Mesothelial cell of epicardium (in vitro differentiated cells): ENCODE data around the gene PLCG1. TPM values are rescaled to one million over a fixed set of nuclear protein-coding genes. Genes with fewer than 3 reads are reported as not detected.

Source experiments
- DNase-seq, 2 experiments: peaks; one replicate each; pipeline ENCODE4 v3.0.0; 2021; ENCODE audit warnings: low spot score in 2 of 2; ENCODE audit not compliant: unreplicated experiment in 2 of 2
- H3K27ac Mint-ChIP-seq: 2 replicates; pipeline ENCODE4 v1.8.0; 2021; ENCODE audit warnings: mixed read lengths
- H3K27me3 Mint-ChIP-seq: 2 replicates; pipeline ENCODE4 v1.8.0; 2021; ENCODE audit warnings: low read depth, mixed read lengths
- H3K36me3 Mint-ChIP-seq: 2 replicates; pipeline ENCODE4 v1.8.0; 2021; ENCODE audit warnings: mixed read lengths
- H3K4me1 Mint-ChIP-seq: 2 replicates; pipeline ENCODE4 v1.8.0; 2021; ENCODE audit warnings: mixed read lengths
- H3K4me3 Mint-ChIP-seq: 2 replicates; pipeline ENCODE4 v1.8.0; 2021; ENCODE audit warnings: mild to moderate bottlenecking, moderate library complexity, mixed read lengths
- H3K9me3 Mint-ChIP-seq: 2 replicates; pipeline ENCODE4 v1.8.0; 2021; ENCODE audit warnings: mixed read lengths
- total RNA-seq: library from RNA; stranded (reverse); gene quantifications from 3 replicates; pipeline ENCODE4 v1.2.1, GENCODE V29; 2021
- TF ChIP-seq, protein P1 (sequence below): fragments of 200-600 bp; sonication (generic); IDR thresholded peaks from one replicate; pipeline ENCODE4 v1.5.0; 2021; ENCODE audit warnings: antibody characterized with exemption; ENCODE audit not compliant: unreplicated experiment

PLCG1 gene
- total RNA-seq, 1 donor from 2014 or later = 301 TPM

DNA sequence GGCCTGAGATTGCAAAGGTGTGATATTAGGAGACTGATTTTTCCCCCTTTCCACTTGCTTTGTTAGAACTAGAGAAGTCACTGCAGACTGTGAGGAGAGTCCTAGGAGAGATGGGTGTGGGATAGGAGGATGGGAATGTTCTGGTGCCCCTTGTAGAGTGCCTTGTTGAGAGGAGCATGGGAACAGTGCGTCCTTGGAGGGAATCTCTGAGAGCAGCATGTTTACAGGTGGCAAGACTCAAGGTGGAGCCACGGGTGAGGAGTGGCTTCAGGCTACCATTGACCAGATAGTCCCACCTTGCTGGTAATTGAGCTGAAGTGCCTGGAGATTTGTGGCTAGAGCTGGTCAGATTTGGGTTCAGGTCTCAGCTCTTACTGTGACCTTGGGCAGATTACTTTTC, 6.0 kb downstream of the PLCG1 start:
- Mint-ChIP-seq H3K9me3 (no peaks in the 10 kb centered on the region), H3K27ac (peak overlapping the region; percentile 6), H3K4me1 (peaks cover 51% of the 10 kb centered on the region), H3K27me3 (no peaks in the 10 kb centered on the region), H3K4me3 (no peak overlapping the region), H3K36me3 (peaks cover 9% of the 10 kb centered on the region)
- TF ChIP-seq, protein P1, sequence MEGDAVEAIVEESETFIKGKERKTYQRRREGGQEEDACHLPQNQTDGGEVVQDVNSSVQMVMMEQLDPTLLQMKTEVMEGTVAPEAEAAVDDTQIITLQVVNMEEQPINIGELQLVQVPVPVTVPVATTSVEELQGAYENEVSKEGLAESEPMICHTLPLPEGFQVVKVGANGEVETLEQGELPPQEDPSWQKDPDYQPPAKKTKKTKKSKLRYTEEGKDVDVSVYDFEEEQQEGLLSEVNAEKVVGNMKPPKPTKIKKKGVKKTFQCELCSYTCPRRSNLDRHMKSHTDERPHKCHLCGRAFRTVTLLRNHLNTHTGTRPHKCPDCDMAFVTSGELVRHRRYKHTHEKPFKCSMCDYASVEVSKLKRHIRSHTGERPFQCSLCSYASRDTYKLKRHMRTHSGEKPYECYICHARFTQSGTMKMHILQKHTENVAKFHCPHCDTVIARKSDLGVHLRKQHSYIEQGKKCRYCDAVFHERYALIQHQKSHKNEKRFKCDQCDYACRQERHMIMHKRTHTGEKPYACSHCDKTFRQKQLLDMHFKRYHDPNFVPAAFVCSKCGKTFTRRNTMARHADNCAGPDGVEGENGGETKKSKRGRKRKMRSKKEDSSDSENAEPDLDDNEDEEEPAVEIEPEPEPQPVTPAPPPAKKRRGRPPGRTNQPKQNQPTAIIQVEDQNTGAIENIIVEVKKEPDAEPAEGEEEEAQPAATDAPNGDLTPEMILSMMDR = no peak
- no peak for DNase-seq

DNA sequence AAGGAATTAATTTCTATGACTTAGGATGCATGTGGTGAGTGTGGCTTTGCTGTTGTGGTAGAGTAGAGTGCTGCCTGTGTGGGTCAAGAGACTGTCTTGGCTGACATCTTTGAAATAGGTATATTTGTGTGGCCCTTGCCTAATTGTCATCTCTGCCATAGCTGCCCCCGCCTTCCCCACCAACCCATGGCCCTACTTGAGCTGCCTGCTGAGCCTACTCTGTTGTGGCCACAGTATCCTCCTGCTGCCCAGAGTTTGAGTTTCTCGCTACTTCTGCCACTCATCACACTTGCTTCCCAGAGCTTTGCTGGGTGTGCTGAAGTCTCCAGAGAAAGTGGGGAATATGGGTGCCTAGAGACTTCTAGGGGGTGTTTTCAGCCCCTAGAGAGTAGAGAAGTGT, 8.0 kb downstream of the PLCG1 start:
- peaks cover 15% of the 10 kb centered on the region for H3K36me3 Mint-ChIP-seq
- no peak for DNase-seq
- H3K4me1 Mint-ChIP-seq = peaks cover 37% of the 10 kb centered on the region
- TF ChIP-seq, protein P1 = no peak
- H3K27ac Mint-ChIP-seq = no peak overlapping the region
- H3K4me3 Mint-ChIP-seq = no peak overlapping the region
- H3K9me3 Mint-ChIP-seq = no peaks in the 10 kb centered on the region
- no peaks in the 10 kb centered on the region for H3K27me3 Mint-ChIP-seq

DNA sequence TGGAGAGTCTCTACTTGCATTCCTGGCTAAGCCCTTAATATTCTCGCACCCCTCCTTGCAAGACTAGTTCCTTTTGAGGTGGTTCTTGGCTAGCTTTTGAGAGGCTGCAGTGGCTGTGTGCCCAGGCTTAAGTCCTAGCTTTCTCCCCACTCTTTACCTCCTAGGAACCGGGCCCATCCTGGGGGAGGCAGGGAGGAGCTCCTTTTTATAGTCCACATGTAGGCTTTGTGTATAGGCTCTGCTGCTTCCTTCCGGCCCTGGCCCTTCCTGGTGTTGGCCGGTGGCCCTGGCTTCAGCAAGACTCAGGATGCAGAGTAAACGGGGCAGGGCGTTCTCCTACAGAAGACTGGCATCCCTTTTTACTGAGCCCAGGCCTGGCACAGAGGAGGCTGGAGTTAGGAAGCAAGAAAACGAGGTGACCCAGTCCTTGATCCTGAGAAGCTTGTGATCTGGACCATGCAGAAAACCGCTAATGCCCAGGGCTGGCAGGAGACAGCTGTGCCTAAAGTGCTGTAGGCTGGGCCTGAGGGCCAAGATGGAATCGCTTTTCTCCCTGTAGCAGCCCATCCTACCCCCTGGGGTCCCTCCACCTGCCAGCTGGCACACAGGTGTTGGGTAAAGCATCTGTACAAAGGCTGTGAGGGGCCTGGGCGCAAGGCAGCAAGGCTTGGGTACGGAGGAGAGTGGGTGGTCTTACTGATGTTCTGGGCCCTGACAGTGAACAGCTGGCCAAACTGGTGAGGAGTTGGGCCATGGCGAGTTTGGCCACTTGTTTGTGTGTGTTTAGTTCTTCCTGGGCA, 8.7 kb downstream of the PLCG1 start:
- peaks cover 15% of the 10 kb centered on the region for H3K36me3 Mint-ChIP-seq
- TF ChIP-seq, protein P1 = no peak
- no peak for DNase-seq
- H3K4me1 Mint-ChIP-seq = peaks cover 32% of the 10 kb centered on the region
- H3K4me3 Mint-ChIP-seq = no peak overlapping the region
- H3K9me3 Mint-ChIP-seq = no peaks in the 10 kb centered on the region
- no peaks in the 10 kb centered on the region for H3K27me3 Mint-ChIP-seq
- no peak overlapping the region for H3K27ac Mint-ChIP-seq

GRCh38 chr20:41147767-41148191, 10.4 kb downstream of the PLCG1 start:
- TF ChIP-seq, protein P1 = no peak
- Mint-ChIP-seq H3K36me3 (peaks cover 15% of the 10 kb centered on the region), H3K9me3 (no peaks in the 10 kb centered on the region), H3K27ac (no peak overlapping the region), H3K4me3 (no peak overlapping the region), H3K4me1 (peaks cover 20% of the 10 kb centered on the region), H3K27me3 (no peaks in the 10 kb centered on the region)
- DNase-seq = no peak

GRCh38 chr20:41148942-41149341, 11.6 kb downstream of the PLCG1 start:
- H3K4me3 Mint-ChIP-seq = no peak overlapping the region
- no peaks in the 10 kb centered on the region for H3K9me3 Mint-ChIP-seq
- H3K4me1 Mint-ChIP-seq = peaks cover 17% of the 10 kb centered on the region
- DNase-seq = no peak
- TF ChIP-seq, protein P1 = no peak
- no peaks in the 10 kb centered on the region for H3K27me3 Mint-ChIP-seq
- H3K36me3 Mint-ChIP-seq = peaks cover 15% of the 10 kb centered on the region
- no peak overlapping the region for H3K27ac Mint-ChIP-seq
